HG02885 (cell line): ENCODE measurements around the gene TERT.
"Not testable (repeated sequence)": the region's sequence is repeated elsewhere in the genome, so short reads cannot be mapped to it uniquely, and the experiment has no call there.

Experiments used
- ATAC-seq: cut with Tn5 transposase; IDR thresholded peaks from one replicate; pipeline ENCODE4 v1.9.1; 2021; ENCODE audit warnings: mild to moderate bottlenecking; ENCODE audit not compliant: unreplicated experiment, poor library complexity

Gene TERT

DNA sequence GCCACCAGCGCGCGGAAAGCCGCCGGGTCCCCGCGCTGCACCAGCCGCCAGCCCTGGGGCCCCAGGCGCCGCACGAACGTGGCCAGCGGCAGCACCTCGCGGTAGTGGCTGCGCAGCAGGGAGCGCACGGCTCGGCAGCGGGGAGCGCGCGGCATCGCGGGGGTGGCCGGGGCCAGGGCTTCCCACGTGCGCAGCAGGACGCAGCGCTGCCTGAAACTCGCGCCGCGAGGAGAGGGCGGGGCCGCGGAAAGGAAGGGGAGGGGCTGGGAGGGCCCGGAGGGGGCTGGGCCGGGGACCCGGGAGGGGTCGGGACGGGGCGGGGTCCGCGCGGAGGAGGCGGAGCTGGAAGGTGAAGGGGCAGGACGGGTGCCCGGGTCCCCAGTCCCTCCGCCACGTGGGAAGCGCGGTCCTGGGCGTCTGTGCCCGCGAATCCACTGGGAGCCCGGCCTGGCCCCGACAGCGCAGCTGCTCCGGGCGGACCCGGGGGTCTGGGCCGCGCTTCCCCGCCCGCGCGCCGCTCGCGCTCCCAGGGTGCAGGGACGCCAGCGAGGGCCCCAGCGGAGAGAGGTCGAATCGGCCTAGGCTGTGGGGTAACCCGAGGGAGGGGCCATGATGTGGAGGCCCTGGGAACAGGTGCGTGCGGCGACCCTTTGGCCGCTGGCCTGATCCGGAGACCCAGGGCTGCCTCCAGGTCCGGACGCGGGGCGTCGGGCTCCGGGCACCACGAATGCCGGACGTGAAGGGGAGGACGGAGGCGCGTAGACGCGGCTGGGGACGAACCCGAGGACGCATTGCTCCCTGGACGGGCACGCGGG, at the start of gene TERT:
Gene TERT (minus strand): TSS at position 234 of the 815 bp plus-strand sequence. CDS start 79 bp downstream, at position 155.
- ATAC-seq = peak; percentile 49

DNA sequence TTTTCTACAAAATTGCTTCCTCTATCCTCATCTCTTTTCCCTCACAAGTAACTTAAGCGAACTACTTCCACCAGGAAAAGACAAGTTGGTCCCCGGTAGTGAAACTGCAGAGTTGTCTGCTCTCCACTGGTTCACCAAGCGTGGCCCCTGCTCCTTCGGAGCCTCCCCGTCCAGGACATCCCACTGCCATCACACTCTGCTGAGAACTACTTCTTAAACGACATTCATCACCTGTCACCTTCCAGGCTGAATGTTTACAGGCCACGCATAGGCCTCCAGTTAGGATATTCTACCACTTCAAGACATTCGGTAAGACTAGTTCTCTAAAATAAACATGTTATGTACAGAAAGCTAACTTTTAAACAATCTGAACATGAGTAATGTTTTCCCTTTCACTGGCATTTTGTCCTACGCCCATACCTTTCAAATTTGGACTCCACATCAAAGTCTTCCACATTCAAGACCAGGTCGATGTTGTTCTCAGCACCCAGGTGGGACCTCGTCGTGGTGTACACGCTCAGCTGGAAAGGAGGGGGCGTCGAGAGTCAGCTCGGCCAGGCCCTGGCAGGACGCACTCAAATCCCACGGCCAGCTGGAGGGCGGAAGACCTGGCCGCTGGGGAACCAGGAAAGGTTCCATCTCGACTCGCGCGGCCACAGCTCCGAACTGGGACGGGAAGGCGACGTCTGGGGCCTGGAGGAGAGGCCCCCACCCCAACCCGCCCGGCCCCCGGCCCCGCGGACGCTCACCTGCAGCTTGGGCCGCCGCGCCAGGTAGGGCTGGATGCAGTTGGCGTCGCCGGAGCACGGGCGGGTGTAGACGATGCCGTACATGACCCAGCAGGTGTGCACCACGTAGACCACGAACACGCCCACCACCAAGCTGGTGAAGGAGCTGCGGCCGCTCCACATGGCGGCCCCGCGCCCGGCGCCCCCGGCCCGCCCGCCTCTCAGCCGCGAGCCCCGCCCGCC, 49.3 kb upstream of the TERT start:
- peak; percentile 23 for ATAC-seq

DNA sequence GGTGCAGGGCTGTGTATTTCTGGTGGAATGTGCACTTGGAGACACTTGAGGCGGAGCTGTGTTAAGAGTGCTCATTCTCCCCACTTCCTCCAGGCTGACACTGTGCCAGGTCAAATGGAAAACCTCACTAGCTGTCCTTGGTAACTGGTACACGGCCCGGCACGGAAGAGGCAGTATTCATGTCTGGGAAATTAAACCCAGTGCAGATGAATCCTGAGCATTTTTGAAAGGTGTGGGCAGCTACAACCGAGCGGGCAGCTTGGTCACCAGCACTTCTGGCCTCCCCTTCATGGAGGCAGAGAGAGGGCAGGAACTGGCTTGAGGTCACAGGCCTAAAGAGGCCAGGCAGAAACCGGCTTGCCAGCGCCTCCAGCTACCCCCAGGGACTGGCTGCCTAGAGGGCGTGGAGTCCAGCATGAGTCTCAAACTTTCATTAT, 48.5 kb upstream of the TERT start:
- no peak for ATAC-seq

DNA sequence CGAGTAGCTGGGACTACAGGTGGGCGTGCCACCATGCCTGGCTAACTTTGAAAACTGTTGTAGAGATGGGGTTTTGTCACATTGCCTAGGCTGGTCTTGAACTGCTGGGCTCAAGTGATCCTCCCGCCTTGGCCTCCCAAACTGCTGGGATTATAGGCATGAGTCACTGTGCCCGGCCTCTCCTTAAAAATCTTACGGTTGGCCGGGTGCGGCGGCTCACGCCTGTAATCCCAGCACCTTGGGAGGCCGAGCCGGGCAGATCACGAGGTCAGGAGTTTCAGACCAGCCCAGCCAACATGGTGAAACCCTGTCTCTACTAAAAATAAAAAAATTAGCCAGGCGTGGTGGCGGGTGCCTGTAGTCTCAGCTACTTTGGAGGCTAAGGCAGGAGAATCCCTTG, 47.8 kb upstream of the TERT start:
- ATAC-seq = not testable (repeated sequence)

DNA sequence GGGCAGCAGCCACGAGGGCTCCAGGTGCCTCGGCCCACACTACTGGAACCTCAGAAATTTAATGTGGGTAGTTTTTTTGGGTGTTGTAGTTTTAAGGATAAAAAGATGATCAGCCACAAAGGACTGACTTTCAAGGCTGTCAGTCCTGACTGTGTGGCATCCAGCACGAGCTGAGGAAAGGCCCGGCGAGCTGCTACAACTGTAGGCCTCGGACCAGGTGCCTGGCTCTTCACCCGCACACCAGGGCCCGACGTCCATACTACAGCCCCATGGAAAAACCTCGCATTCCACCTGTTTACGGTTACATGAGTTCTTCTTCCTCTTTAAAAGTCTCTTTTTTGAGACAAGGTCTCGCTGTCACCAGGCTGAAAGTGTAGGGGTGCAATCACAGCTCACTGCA, 47.4 kb upstream of the TERT start:
- no peak for ATAC-seq

DNA sequence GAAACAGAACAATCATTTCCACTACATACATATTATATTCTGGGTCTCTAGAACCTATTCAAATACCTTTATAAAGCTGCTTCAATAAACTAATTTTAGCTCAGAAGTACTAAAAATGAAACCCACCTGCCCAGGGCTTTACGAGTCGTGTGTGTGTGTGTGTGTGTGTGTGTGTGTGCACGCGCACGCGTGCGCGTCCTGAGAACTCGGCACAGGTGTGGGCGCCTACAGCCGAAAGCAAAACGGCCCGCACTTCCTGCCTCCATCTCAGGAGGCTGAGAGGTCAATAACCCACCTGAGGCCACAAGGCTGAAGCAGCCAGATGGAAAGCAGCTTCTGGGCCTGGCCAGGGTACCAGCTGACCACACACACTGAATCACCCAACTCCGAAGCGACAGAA, 47.0 kb upstream of the TERT start:
- ATAC-seq = peak; percentile 36

DNA sequence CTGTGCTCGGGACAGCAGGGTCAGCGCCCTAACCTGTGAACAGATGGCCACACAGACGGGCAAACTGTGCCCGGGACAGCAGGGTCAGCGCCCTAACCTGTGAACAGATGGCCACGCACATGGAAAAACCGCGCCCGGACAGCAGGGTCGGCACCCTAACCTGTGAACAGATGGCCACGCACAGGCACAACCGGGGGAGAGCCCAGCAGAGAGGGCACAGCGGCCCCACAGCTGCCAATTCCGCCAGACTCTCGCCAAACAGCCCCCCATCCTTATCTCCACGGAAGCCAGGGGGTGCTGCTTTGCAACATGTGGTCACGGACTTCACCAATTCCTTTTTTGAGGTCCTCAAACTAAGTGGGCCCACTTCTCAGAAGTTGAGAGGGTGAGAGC, 44.9 kb upstream of the TERT start:
- ATAC-seq = not testable (repeated sequence)

DNA sequence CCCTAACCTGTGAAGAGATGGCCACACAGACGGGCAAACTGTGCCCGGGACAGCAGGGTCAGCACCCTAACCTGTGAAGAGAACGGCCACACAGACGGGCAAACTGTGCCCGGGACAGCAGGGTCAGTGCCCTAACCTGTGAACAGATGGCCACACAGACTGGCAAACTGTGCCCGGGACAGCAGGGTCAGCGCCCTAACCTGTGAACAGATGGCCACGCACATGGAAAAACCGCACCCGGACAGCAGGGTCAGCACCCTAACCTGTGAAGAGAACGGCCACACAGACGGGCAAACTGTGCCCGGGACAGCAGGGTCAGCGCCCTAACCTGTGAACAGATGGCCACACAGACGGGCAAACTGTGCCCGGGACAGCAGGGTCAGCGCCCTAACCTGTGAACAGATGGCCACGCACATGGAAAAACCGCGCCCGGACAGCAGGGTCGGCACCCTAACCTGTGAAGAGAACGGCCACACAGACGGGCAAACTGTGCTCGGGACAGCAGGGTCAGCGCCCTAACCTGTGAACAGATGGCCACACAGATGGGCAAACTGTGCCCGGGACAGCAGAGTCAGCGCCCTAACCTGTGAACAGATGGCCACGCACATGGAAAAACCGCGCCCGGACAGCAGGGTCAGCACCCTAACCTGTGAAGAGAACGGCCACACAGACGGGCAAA, 44.4 kb upstream of the TERT start:
- not testable (repeated sequence) for ATAC-seq

DNA sequence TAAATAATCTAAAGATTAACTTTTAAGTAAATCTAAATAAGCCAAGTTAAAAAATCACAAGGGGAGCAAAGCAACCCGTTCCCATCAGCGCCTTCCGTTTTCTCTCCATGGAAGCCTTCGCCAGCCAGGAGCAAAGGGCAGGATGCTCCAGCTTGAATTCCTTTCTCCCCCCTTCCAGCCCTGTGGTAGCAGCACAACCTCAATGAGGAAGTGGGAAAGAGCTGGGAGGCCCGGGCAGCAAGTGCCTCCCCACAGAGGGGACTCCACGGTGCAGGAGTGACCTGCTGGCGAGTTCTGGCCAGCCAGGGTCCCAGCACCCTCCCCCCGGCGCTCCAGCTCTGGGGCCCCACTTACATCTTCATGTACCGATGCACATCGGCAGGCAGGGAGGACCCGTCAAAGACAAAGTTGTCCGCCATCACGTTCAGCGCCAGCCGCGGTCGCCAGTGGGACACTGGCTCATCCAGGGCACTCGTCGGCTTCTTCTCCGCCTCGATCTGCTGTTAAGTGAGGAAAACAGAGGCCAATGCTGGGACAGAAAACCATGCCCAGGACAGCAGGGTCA, 43.7 kb upstream of the TERT start:
- no peak for ATAC-seq

DNA sequence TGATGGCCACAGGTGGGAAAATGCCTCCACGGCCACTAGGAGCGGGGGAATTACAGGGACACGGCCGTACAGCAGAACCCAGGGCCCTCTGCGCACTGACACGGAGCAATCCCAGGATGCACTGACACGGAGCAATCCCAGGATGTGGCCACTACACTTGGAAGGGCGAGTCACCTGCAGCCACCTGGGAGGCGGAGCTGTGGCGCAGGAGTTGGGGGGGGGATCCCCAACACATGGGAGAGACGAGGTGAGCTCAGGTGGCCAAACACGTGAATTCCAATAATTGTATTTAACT, 43.3 kb upstream of the TERT start:
- no peak for ATAC-seq

DNA sequence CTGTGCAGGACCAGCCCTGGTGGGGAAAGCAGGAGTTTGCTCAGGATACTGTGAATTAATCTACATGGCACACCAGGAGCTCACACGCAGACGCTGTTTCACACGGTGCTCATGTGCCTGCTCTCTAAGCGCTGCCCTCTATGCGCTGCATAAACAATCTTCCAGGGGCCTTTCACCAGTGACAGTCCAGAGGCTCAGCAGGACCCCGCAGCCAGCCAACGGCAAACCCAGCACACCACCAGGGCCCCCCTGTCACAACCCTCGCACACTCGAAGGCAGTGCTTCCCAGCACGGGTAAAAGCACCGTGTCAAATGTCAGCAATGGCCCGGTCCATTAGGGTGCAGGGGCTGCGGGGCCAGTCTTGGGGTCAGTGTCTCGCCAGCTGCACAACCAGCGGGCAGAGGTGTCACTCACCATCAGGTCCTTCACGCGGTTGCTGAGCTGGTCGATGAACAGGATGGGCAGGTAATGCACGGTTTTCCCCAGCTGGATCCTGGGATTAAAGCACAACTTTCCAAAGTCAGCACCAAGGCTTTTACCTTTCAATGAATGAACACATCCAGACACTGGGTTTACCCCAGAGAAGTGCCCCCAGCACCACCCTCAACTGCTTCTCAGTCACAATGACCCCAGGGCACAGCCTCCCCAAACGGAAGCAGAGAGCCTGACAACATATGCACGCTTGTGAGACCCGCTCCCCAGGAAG, 42.8 kb upstream of the TERT start:
- no peak for ATAC-seq

DNA sequence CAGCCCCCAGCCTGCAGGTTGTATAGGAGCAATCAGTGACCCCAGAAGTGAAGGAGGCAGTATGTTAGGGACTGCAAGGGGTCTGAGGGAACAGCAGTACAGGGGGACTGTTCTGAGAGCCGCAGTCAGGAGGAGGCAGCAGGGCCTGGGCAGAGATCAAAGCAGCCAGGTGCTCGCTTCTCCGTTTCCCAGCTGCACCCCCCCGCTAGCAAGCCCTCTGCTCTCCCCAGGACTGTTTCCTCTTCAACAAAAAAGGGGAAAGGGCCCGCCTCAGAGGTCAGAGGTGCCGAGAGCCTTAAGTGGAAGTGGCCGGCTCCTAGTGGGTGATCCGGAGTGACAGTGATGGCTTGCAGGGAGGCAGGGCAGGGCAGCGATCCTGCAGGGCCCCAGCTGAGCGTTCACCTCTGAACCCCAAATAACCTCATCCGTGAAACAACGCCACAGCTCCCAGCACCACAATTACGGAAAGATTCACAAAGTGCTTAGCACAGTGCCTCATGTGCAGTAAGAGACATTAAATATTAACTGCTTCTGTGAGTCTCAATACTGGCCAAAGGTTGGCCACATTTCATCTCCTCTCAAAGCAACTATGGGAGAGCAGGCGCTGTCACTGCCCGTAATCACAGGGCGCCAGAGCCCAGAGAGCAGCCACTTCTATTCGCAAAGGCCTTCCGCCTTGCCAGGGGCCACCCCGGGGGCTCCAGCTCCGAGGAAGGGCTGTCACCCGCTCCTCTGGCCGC, 42.1 kb upstream of the TERT start:
- no peak for ATAC-seq

DNA sequence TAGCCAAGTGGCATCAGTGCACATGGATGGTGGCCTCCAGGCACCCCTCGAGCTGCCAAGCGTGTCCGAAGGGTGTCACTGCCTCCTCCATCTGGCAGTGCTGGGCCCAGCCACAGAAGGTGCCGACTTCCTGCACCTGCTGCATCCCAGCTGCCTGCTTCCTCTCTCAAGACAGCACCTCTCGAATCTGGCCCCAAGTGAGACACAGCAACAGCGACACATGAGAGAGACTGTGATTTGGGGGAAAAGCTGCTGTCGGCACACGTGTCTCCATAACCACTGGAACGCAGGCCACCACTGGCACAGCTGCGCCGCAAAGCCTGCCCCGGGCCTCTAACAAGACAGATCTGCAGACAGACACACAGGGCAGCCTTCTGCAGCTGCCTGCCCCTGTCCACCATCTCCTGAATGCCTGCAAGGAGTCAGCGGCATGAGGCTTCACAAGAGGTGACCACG, 41.3 kb upstream of the TERT start:
- ATAC-seq = no peak

DNA sequence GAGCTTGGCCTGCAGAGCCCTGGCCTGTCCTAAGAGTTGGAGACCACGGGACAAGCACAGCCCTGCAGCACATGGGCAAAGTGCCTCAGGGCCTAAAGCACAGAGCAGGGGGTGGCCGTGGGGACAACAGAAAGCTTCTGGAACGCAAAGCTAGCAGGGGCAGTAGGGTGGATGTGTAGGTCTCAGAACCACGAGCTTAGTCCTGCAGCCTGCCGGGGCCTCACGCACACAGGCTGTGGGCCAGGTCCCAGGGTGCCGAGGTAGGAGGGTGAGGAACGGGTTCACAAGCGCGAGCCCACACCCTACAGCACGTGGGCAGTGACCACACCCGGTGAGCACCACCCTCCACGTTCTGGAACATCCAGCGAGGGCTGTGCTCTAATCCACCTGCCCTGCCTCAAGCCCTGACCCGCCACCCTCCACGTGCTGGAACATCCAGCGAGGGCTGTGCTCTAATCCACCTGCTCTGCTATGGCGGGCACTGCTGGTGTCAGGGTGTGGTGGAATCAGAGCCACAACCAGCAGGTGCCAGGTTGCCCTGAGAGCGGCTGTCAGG, 40.8 kb upstream of the TERT start:
- ATAC-seq = no peak

DNA sequence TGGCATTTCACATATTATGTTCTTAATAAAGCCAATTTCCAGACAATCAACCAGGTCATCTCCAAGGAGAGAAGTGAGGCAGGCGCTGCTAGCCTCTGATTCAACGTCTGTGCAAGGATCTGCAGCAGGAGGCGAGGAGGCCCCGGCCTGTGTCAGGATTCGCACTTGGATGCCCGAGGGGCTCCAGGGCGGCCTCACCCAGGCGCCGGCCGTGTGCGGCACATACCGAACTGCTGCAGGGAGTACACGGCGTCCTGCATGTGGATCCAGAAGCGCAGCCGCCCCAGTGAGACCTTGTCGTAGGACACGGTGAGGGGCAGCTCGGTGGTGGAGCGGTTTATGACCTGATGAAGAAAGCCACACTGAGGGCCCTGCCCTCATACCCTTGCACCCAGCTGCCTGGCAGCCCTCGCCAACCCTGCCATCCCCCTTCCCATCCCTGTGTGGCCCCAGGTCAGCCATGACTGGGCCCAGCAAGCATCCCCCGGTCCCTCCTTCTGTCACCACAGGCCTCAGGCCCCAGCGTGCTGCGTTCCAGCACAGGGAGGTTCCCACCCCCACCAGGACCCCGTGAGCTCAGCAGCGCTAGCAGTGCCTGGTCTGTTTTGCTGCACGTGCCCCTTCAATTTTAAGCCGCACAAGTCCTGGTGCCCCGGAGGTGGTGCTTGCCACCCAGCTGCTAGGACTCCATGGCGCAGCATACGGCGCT, 40.1 kb upstream of the TERT start:
- no peak for ATAC-seq

DNA sequence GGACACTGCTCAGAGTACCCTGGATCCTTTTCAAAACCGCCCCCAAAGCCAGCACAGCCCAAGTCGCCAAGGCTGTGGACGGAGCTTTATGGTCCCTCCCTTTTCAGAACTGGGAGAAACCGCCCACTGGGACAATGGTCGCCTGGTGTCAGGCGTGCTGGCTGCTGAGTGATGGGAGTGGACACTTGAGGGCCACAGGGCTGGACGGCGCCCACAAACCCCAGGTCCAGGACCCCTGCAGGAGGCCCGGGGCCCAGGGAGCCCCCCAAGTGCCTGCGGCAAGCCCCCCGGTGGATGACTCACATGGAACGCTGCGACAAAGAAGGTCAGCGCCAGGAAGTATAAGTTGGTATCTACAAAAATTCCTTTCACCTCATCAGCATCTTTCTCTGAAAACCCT, 39.1 kb upstream of the TERT start:
- no peak for ATAC-seq

DNA sequence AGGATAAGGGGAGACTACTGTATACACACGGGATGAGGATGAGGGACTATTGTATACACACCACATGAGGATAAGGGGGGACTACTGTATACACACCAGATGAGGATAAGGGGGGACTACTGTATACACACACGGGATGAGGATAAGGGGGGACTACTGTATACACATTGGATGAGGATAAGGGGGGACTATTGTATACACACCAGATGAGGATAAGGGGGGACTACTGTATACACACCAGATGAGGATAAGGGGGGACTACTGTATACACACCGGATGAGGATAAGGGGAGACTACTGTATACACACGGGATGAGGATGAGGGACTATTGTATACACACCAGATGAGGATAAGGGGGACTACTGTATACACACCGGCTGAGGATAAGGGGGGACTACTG, 38.4 kb upstream of the TERT start:
- ATAC-seq = not testable (repeated sequence)

DNA sequence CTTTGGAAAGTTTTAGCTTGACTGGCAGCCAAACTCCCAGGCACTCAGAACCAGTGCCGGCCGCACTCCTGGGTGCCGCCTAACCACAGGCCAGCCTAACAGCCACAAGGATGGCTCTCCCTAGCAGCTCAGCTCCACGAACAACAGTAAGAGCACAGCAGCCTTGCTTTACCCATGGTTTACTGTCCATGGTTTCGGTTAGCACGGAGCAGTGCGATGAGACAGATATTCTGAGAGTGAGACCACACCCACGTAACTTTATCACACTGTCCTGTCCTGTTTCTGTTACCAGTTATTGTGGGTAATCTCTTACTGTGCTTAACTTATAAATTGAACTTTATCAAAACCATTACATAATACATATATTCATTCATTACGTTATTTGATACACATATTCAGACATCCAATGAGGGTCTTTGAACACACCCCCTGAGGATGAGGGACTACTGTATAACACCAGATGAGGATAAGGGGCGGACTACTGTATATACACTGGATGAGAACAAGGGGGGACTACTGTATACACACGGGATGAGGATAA, 37.7 kb upstream of the TERT start:
- ATAC-seq = no peak
